Panc1 (cell line): ENCODE data around the gene DNASE1.

Experiments
- CTCF ChIP-seq: fragments of 450-650 bp; IDR thresholded peaks from 2 replicates; pipeline ENCODE4 v1.5.1; 2017; ENCODE audit warnings: mild to moderate bottlenecking
- POLR2AphosphoS5 ChIP-seq: IDR thresholded peaks from 2 replicates; pipeline ENCODE4 v1.6.1; 2012; ENCODE audit warnings: mild to moderate bottlenecking, low read depth, low read length, moderate library complexity
- REST ChIP-seq, 2 experiments: IDR thresholded peaks; 2 replicates each; pipeline ENCODE4 v1.6.1; 2011 to 2012; ENCODE audit warnings: low read depth in 2 of 2, control low read depth in 1 of 2, low read length in 1 of 2, mild to moderate bottlenecking in 1 of 2, moderate library complexity in 1 of 2; ENCODE audit not compliant: insufficient read depth in 1 of 2

GRCh38 chr16:3625331-3625730 is 29.2 kb upstream of the DNASE1 start:
- TF ChIP-seq CTCF (no peak), REST (IDR thresholded peaks at IDR 0.05; ENCODE audit: insufficient read depth in 1 of 2, low read depth in 2 of 2, low read length in 1 of 2) (no peak), POLR2AphosphoS5 (no peak)
